K562 (cell line): ENCODE data around the gene JDP2. TPM values are rescaled to one million over a fixed set of nuclear protein-coding genes. Genes with fewer than 3 reads are reported as not detected.

Experiments used
- ATAC-seq: fragments of 200-7000 bp; cut with Tn5 transposase; 3 replicates; pipeline ENCODE4 v1.9.1; 2020; ENCODE audit warnings: moderate library complexity
- BruUV-seq: library from RNA; stranded (reverse); fragments of 400-500 nt; replicated peaks from 2 replicates; lab custom pipeline; 2021; lab: Mats Ljungman, UMichigan
- CTCF ChIA-PET: fragments of 300-600 bp; formaldehyde crosslinking; extraction: SDS; loops from one replicate; lab custom pipeline; 2021; ENCODE audit warnings: low intra/inter-chr PET ratio; lab: Yijun Ruan, JAX
- POLR2A ChIA-PET: fragments of 300-600, 350-650 bp; sonication (Branson Sonifier 250); formaldehyde crosslinking; extraction: SDS; loops from one replicate; lab custom pipeline; 2021; ENCODE audit warnings: antibody characterized with exemption, inconsistent platforms; lab: Yijun Ruan, JAX
- DNase-seq, 4 experiments: peaks; one replicate each; pipeline versions ENCODE4 v3.0.0 to v3.0.0-alpha.2; 2011 to 2018; ENCODE audit warnings: low spot score in 3 of 4, mixed read lengths in 3 of 4; ENCODE audit errors: extremely low read depth in 1 of 4
- FAIRE-seq: peaks from 2 replicates; lab custom pipeline; 2011; peaks lifted over from hg19 to GRCh38; lab: Jason Lieb, UNC
- H2AFZ ChIP-seq: 2 replicates; pipeline ENCODE4 v1.6.0; 2011; ENCODE audit warnings: low read depth, low read length, control low read depth, inconsistent platforms
- H3K27ac ChIP-seq: fragments of 200-600 bp; 3 replicates; pipeline ENCODE4 v1.8.0; 2011; ENCODE audit warnings: low read depth, mild to moderate bottlenecking, control low read depth, inconsistent platforms, low read length, moderate library complexity, mixed read lengths; ENCODE audit errors: extremely low read depth
- H3K27me3 ChIP-seq, 2 experiments: fragments of 300-600 bp in 1 of 2; 2 replicates in 1 of 2; 3 replicates in 1 of 2; pipeline versions ENCODE4 v1.6.0 to v1.8.0; 2011; ENCODE audit warnings: inconsistent platforms in 2 of 2, low read length in 2 of 2, mild to moderate bottlenecking in 1 of 2, mixed read lengths in 1 of 2, moderate library complexity in 1 of 2; ENCODE audit not compliant: control insufficient read depth in 2 of 2, insufficient read depth in 2 of 2
- H3K36me3 ChIP-seq: fragments of 300-600 bp; 3 replicates; pipeline ENCODE4 v1.8.0; 2011; ENCODE audit warnings: mild to moderate bottlenecking, low read length, inconsistent platforms; ENCODE audit not compliant: control insufficient read depth, insufficient read depth
- H3K4me1 ChIP-seq, 2 experiments: fragments of 200-600 bp in 1 of 2; replicated peaks in 1 of 2; 2 replicates in 1 of 2; 3 replicates in 1 of 2; pipeline versions ENCODE4 v1.5.1 to v1.8.0; 2011; ENCODE audit warnings: inconsistent platforms in 2 of 2, low read length in 2 of 2, mild to moderate bottlenecking in 1 of 2, mixed read lengths in 1 of 2, moderate library complexity in 1 of 2; ENCODE audit not compliant: control insufficient read depth in 2 of 2, insufficient read depth in 2 of 2
- H3K4me2 ChIP-seq: 2 replicates; pipeline ENCODE4 v1.6.1; 2011; ENCODE audit warnings: low read length, control low read depth, inconsistent platforms, mixed read lengths; ENCODE audit not compliant: insufficient read depth
- H3K4me3 ChIP-seq: fragments of 200-600 bp; sonication (generic), shearing (Covaris generic); 2 replicates; pipeline ENCODE4 v1.5.1; 2016; ENCODE audit warnings: control low read depth, inconsistent platforms
- H3K79me2 ChIP-seq: fragments of 200-600 bp; 3 replicates; pipeline ENCODE4 v1.8.0; 2011; ENCODE audit warnings: low read length, inconsistent platforms; ENCODE audit not compliant: control insufficient read depth, insufficient read depth
- H3K9ac ChIP-seq, 2 experiments: 2 replicates each; pipeline versions ENCODE4 v1.6.0 to v1.6.1; 2011; ENCODE audit warnings: low read depth in 2 of 2, low read length in 2 of 2, control low read depth in 1 of 2, inconsistent platforms in 1 of 2, mild to moderate bottlenecking in 1 of 2, mixed read lengths in 1 of 2; ENCODE audit not compliant: insufficient read depth in 1 of 2
- H3K9me1 ChIP-seq: one replicate; pipeline ENCODE4 v1.6.0; 2011; ENCODE audit warnings: inconsistent platforms, mild to moderate bottlenecking, low read length, moderate library complexity; ENCODE audit not compliant: control insufficient read depth, insufficient read depth
- H3K9me3 ChIP-seq: replicated peaks from 2 replicates; pipeline ENCODE4 v1.5.1; 2011; ENCODE audit warnings: low read depth, low read length, inconsistent platforms; ENCODE audit not compliant: control insufficient read depth, insufficient read depth
- H4K20me1 ChIP-seq: replicated peaks from 2 replicates; pipeline ENCODE4 v1.6.1; 2011; ENCODE audit warnings: low read length, inconsistent platforms, mixed read lengths; ENCODE audit not compliant: control insufficient read depth, insufficient read depth
- ADNP ChIP-seq: fragments of 200-800 bp; sonication (Bioruptor generic); IDR thresholded peaks from 2 replicates; pipeline ENCODE4 v1.6.1; 2016; ENCODE audit warnings: missing genetic modification characterization, missing compliant biosample characterization
- ARHGAP35 ChIP-seq: fragments of 450-650 bp; IDR thresholded peaks from 2 replicates; pipeline ENCODE4 v1.6.1; 2018; ENCODE audit not compliant: partially characterized antibody
- DDX20 ChIP-seq: fragments of 450-650 bp; IDR thresholded peaks from 2 replicates; pipeline ENCODE4 v1.6.1; 2016; ENCODE audit warnings: missing genetic modification characterization, low read depth, mild to moderate bottlenecking, missing compliant biosample characterization, moderate library complexity
- RBM25 ChIP-seq: fragments of 200-400 bp; formaldehyde crosslinking; IDR thresholded peaks from 2 replicates; pipeline ENCODE4 v1.6.1; 2018; ENCODE audit warnings: low read length, low read depth, moderate library complexity; ENCODE audit not compliant: severe bottlenecking
- SMC3 ChIP-seq: conservative IDR thresholded peaks from 2 replicates; pipeline ENCODE4 v1.6.1; 2011; ENCODE audit warnings: low read depth, low read length, improper control_type of control experiment; ENCODE audit not compliant: insufficient read depth
- TAF9B ChIP-seq: fragments of 450-650 bp; IDR thresholded peaks from 2 replicates; pipeline ENCODE4 v1.6.1; 2018; ENCODE audit warnings: mild to moderate bottlenecking; ENCODE audit not compliant: partially characterized antibody
- ZNF408 ChIP-seq: fragments of 250-450 bp; sonication (Bioruptor Pico); IDR thresholded peaks from 2 replicates; pipeline ENCODE4 v1.4.0; 2020; ENCODE audit warnings: low read depth, mild to moderate bottlenecking, moderate library complexity
- WGBS: fragments of 100-300 bp; shearing (Covaris generic); methylation state at CpG from one replicate; pipeline ENCODE4 v1.1.6; 2016; ENCODE audit warnings: low coverage, mixed read lengths; ENCODE audit not compliant: insufficient coverage; ENCODE audit errors: missing lambda C conversion rate; 5-methylcytosine and 5-hydroxymethylcytosine counted together
- in situ Hi-C: fragments of 300-500 bp; cut with MboI; formaldehyde crosslinking; loops from 4 replicates; pipeline ENCODE4 v1.15.0; 2018; ENCODE audit warnings: inconsistent platforms, mixed read lengths
- intact Hi-C: fragments of 100-400 bp; cut with micrococcal nuclease; formaldehyde crosslinking; loops from 2 replicates; pipeline ENCODE4 v1.14.2; 2022
- polyA plus RNA-seq, 8 experiments: library from polyadenylated mRNA; depleted of rRNA in 4 of 8; stranded (reverse) in 5 of 8; unstranded in 3 of 8; fragments of >200 nt; fragmentation: Nextera tagmentation in 2 of 8; fragmentation: Illumina TruSeq in 1 of 8; extraction: Ambion mirVana in 2 of 8; extraction: Trizol in 1 of 8; gene quantifications; 2 replicates each; pipeline versions ENCODE4 v1.2.1 to v1.2.3, GENCODE V29; 2011 to 2014; ENCODE audit warnings: inconsistent platforms in 1 of 8, missing spikeins in 1 of 8
- total RNA-seq, 7 experiments: library from RNA; depleted of rRNA in 6 of 7; stranded (reverse); fragments of >200 nt in 6 of 7; fragmentation: Illumina TruSeq in 2 of 7; extraction: Trizol in 2 of 7; gene quantifications; 2 replicates each; pipeline versions ENCODE4 v1.2.1 to v1.2.3, GENCODE V29; 2011 to 2021; ENCODE audit warnings: low replicate concordance in 1 of 7
- TF ChIP-seq, protein P1 (sequence below): IDR thresholded peaks from 2 replicates; pipeline ENCODE4 v1.6.1; 2011; ENCODE audit warnings: borderline replicate concordance, low read depth, mild to moderate bottlenecking, moderate library complexity, low read length; ENCODE audit not compliant: insufficient read depth, poor library complexity, severe bottlenecking

JDP2 gene
- total and polyA plus RNA-seq, 9 of the 15 experiments (the other 6 are each of a cell fraction or from before 2014, with no cell fraction given) = 0.27 to 13.8 (median 3.1) TPM

DNA sequence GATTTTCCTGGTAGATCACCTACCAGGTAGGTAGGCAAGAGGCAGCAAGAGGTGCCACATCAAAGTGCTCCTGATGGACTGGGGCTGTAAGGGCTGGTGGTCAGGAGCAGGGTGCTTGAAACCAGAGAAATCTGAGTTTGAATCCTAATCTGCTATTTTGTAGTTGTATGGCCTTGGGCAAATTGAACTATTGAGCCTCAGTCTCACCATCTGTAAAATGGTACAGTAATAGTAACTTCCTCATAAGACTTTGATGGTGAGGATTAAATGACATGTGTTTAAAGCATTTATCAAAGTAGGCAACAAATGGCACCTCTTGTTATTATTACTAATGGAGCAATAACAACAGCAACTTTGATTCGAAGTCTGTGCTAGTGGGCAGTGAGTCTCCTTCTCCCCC is 32.0 kb downstream of the JDP2 start:
- Histone ChIP-seq H3K9me1 (peaks cover 2% of the 10 kb centered on the region), H4K20me1 (0 out of 2 replicates have a peak, but pooled peaks cover 2% of the 10 kb centered on the region), H3K36me3 (no peaks in the 10 kb centered on the region), H3K4me3 (no peak overlapping the region), H3K4me1 (peaks cover 0 to 8% of the 10 kb centered on the region in 2 experiments; a peak in 2 of 5 replicates), H3K9me3 (no peaks in the 10 kb centered on the region), H3K4me2 (no peak overlapping the region), H3K79me2 (no peaks in the 10 kb centered on the region), H3K27ac (no peak overlapping the region), H2AFZ (no peak overlapping the region), H3K9ac (peak overlapping the region in 1 of 2 experiments; percentile 64; a peak in 1 of 4 replicates), H3K27me3 (no peaks in the 10 kb centered on the region)
- ChIA-PET CTCF (no interaction called here), POLR2A (interaction anchor here (1.0 kb wide), 1 partner anchor 12 kb away, joined by 3 read pairs; no protein-coding TSS in a partner anchor)
- FAIRE-seq = no peak
- TF ChIP-seq RBM25 (peak; percentile 73), ARHGAP35 (no peak), DDX20 (no peak), TAF9B (no peak), SMC3 (no peak), ZNF408 (CRISPR knock-in tag) (no peak), ADNP (tag) (peak; percentile 38; the same call in 1 of the 2 replicates)
- TF ChIP-seq, protein P1, sequence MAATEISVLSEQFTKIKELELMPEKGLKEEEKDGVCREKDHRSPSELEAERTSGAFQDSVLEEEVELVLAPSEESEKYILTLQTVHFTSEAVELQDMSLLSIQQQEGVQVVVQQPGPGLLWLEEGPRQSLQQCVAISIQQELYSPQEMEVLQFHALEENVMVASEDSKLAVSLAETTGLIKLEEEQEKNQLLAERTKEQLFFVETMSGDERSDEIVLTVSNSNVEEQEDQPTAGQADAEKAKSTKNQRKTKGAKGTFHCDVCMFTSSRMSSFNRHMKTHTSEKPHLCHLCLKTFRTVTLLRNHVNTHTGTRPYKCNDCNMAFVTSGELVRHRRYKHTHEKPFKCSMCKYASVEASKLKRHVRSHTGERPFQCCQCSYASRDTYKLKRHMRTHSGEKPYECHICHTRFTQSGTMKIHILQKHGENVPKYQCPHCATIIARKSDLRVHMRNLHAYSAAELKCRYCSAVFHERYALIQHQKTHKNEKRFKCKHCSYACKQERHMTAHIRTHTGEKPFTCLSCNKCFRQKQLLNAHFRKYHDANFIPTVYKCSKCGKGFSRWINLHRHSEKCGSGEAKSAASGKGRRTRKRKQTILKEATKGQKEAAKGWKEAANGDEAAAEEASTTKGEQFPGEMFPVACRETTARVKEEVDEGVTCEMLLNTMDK = no peak
- intact Hi-C loops = no loop called here
- in situ Hi-C loops = no loop called here
- DNase-seq = no peak
- BruUV-seq = no TSS peak
- 57% methylated on average over 1 of the region's 1 CpG for WGBS
- ATAC-seq = no peak
